K562 (cell line): ENCODE measurements around the gene DIP2A. TPM values are rescaled to one million over a fixed set of nuclear protein-coding genes. Genes with fewer than 3 reads are reported as not detected.
A peak's percentile ranks its signal among the peaks of the same experiment; 100 is the strongest.

Source experiments
- ATAC-seq: fragments of 200-7000 bp; cut with Tn5 transposase; 3 replicates; pipeline ENCODE4 v1.9.1; 2020; ENCODE audit warnings: moderate library complexity
- BruUV-seq: library from RNA; stranded (reverse); fragments of 400-500 nt; replicated peaks from 2 replicates; lab custom pipeline; 2021; lab: Mats Ljungman, UMichigan
- CTCF ChIA-PET: fragments of 300-600 bp; formaldehyde crosslinking; extraction: SDS; loops from one replicate; lab custom pipeline; 2021; ENCODE audit warnings: low intra/inter-chr PET ratio; lab: Yijun Ruan, JAX
- POLR2A ChIA-PET: fragments of 300-600, 350-650 bp; sonication (Branson Sonifier 250); formaldehyde crosslinking; extraction: SDS; loops from one replicate; lab custom pipeline; 2021; ENCODE audit warnings: antibody characterized with exemption, inconsistent platforms; lab: Yijun Ruan, JAX
- DNase-seq, 4 experiments: peaks; one replicate each; pipeline versions ENCODE4 v3.0.0 to v3.0.0-alpha.2; 2011 to 2018; ENCODE audit warnings: low spot score in 3 of 4, mixed read lengths in 3 of 4; ENCODE audit errors: extremely low read depth in 1 of 4
- FAIRE-seq: peaks from 2 replicates; lab custom pipeline; 2011; peaks lifted over from hg19 to GRCh38; lab: Jason Lieb, UNC
- H2AFZ ChIP-seq: 2 replicates; pipeline ENCODE4 v1.6.0; 2011; ENCODE audit warnings: low read depth, low read length, control low read depth, inconsistent platforms
- H3K27ac ChIP-seq: fragments of 200-600 bp; 3 replicates; pipeline ENCODE4 v1.8.0; 2011; ENCODE audit warnings: low read depth, mild to moderate bottlenecking, control low read depth, inconsistent platforms, low read length, moderate library complexity, mixed read lengths; ENCODE audit errors: extremely low read depth
- H3K27me3 ChIP-seq, 2 experiments: fragments of 300-600 bp in 1 of 2; 2 replicates in 1 of 2; 3 replicates in 1 of 2; pipeline versions ENCODE4 v1.6.0 to v1.8.0; 2011; ENCODE audit warnings: inconsistent platforms in 2 of 2, low read length in 2 of 2, mild to moderate bottlenecking in 1 of 2, mixed read lengths in 1 of 2, moderate library complexity in 1 of 2; ENCODE audit not compliant: control insufficient read depth in 2 of 2, insufficient read depth in 2 of 2
- H3K36me3 ChIP-seq: fragments of 300-600 bp; 3 replicates; pipeline ENCODE4 v1.8.0; 2011; ENCODE audit warnings: mild to moderate bottlenecking, low read length, inconsistent platforms; ENCODE audit not compliant: control insufficient read depth, insufficient read depth
- H3K4me1 ChIP-seq, 2 experiments: fragments of 200-600 bp in 1 of 2; replicated peaks in 1 of 2; 2 replicates in 1 of 2; 3 replicates in 1 of 2; pipeline versions ENCODE4 v1.5.1 to v1.8.0; 2011; ENCODE audit warnings: inconsistent platforms in 2 of 2, low read length in 2 of 2, mild to moderate bottlenecking in 1 of 2, mixed read lengths in 1 of 2, moderate library complexity in 1 of 2; ENCODE audit not compliant: control insufficient read depth in 2 of 2, insufficient read depth in 2 of 2
- H3K4me2 ChIP-seq: 2 replicates; pipeline ENCODE4 v1.6.1; 2011; ENCODE audit warnings: low read length, control low read depth, inconsistent platforms, mixed read lengths; ENCODE audit not compliant: insufficient read depth
- H3K4me3 ChIP-seq: fragments of 200-600 bp; sonication (generic), shearing (Covaris generic); 2 replicates; pipeline ENCODE4 v1.5.1; 2016; ENCODE audit warnings: control low read depth, inconsistent platforms
- H3K79me2 ChIP-seq: fragments of 200-600 bp; 3 replicates; pipeline ENCODE4 v1.8.0; 2011; ENCODE audit warnings: low read length, inconsistent platforms; ENCODE audit not compliant: control insufficient read depth, insufficient read depth
- H3K9ac ChIP-seq, 2 experiments: 2 replicates each; pipeline versions ENCODE4 v1.6.0 to v1.6.1; 2011; ENCODE audit warnings: low read depth in 2 of 2, low read length in 2 of 2, control low read depth in 1 of 2, inconsistent platforms in 1 of 2, mild to moderate bottlenecking in 1 of 2, mixed read lengths in 1 of 2; ENCODE audit not compliant: insufficient read depth in 1 of 2
- H3K9me1 ChIP-seq: one replicate; pipeline ENCODE4 v1.6.0; 2011; ENCODE audit warnings: inconsistent platforms, mild to moderate bottlenecking, low read length, moderate library complexity; ENCODE audit not compliant: control insufficient read depth, insufficient read depth
- H3K9me3 ChIP-seq: replicated peaks from 2 replicates; pipeline ENCODE4 v1.5.1; 2011; ENCODE audit warnings: low read depth, low read length, inconsistent platforms; ENCODE audit not compliant: control insufficient read depth, insufficient read depth
- H4K20me1 ChIP-seq: replicated peaks from 2 replicates; pipeline ENCODE4 v1.6.1; 2011; ENCODE audit warnings: low read length, inconsistent platforms, mixed read lengths; ENCODE audit not compliant: control insufficient read depth, insufficient read depth
- JUNB ChIP-seq: fragments of 450-650 bp; formaldehyde crosslinking; conservative IDR thresholded peaks from 2 replicates; pipeline ENCODE4 v1.4.0; 2020; ENCODE audit warnings: mild to moderate bottlenecking
- NFIC ChIP-seq: fragments of 450-650 bp; IDR thresholded peaks from 2 replicates; pipeline ENCODE4 v1.6.1; 2017; ENCODE audit warnings: mild to moderate bottlenecking, inconsistent platforms
- POLR2AphosphoS5 ChIP-seq: IDR thresholded peaks from 2 replicates; pipeline ENCODE4 v1.6.1; 2011; ENCODE audit warnings: mild to moderate bottlenecking, low read depth, low read length, moderate library complexity; ENCODE audit not compliant: control insufficient read depth, insufficient read depth
- SNIP1 ChIP-seq: fragments of 450-650 bp; IDR thresholded peaks from 2 replicates; pipeline ENCODE4 v1.7.1; 2017; ENCODE audit warnings: low read depth, mild to moderate bottlenecking
- ZNF655 ChIP-seq: fragments of 250-450 bp; sonication (Bioruptor Pico); IDR thresholded peaks from 2 replicates; pipeline ENCODE4 v1.5.0; 2021
- WGBS: fragments of 100-300 bp; shearing (Covaris generic); methylation state at CpG from one replicate; pipeline ENCODE4 v1.1.6; 2016; ENCODE audit warnings: low coverage, mixed read lengths; ENCODE audit not compliant: insufficient coverage; ENCODE audit errors: missing lambda C conversion rate; 5-methylcytosine and 5-hydroxymethylcytosine counted together
- in situ Hi-C: fragments of 300-500 bp; cut with MboI; formaldehyde crosslinking; loops from 4 replicates; pipeline ENCODE4 v1.15.0; 2018; ENCODE audit warnings: inconsistent platforms, mixed read lengths
- intact Hi-C: fragments of 100-400 bp; cut with micrococcal nuclease; formaldehyde crosslinking; loops from 2 replicates; pipeline ENCODE4 v1.14.2; 2022
- polyA plus RNA-seq, 8 experiments: library from polyadenylated mRNA; depleted of rRNA in 4 of 8; stranded (reverse) in 5 of 8; unstranded in 3 of 8; fragments of >200 nt; fragmentation: Nextera tagmentation in 2 of 8; fragmentation: Illumina TruSeq in 1 of 8; extraction: Ambion mirVana in 2 of 8; extraction: Trizol in 1 of 8; gene quantifications; 2 replicates each; pipeline versions ENCODE4 v1.2.1 to v1.2.3, GENCODE V29; 2011 to 2014; ENCODE audit warnings: inconsistent platforms in 1 of 8, missing spikeins in 1 of 8
- total RNA-seq, 7 experiments: library from RNA; depleted of rRNA in 6 of 7; stranded (reverse); fragments of >200 nt in 6 of 7; fragmentation: Illumina TruSeq in 2 of 7; extraction: Trizol in 2 of 7; gene quantifications; 2 replicates each; pipeline versions ENCODE4 v1.2.1 to v1.2.3, GENCODE V29; 2011 to 2021; ENCODE audit warnings: low replicate concordance in 1 of 7
- TF ChIP-seq, protein P1 (sequence below): fragments of 200-800 bp; sonication (Bioruptor generic); IDR thresholded peaks from 2 replicates; pipeline ENCODE4 v1.6.1; 2016; ENCODE audit warnings: missing genetic modification characterization, missing compliant biosample characterization

DIP2A gene
- total and polyA plus RNA-seq, 9 of the 15 experiments (the other 6 are each of a cell fraction or from before 2014, with no cell fraction given): 4.3 to 34.5 (median 20.3) TPM

- no peak overlapping the region for H3K4me2 ChIP-seq
- H3K9me1 ChIP-seq: no peaks in the 10 kb centered on the region
- no peak for DNase-seq
- intact Hi-C loops: loop anchor here (5.0 to 10.0 kb wide), 2 partner anchors 168 to 230 kb away; partner anchors contain the start of genes LSS, MCM3AP and YBEY
- no peaks in the 10 kb centered on the region for H3K27me3 ChIP-seq
- peaks cover 28 to 29% of the 10 kb centered on the region in 2 experiments for H3K4me1 ChIP-seq
- peaks cover 35% of the 10 kb centered on the region for H3K36me3 ChIP-seq
- FAIRE-seq: no peak
- WGBS: 77% methylated on average over 4 of the region's 4 CpGs
- H3K4me3 ChIP-seq: no peak overlapping the region
- no peak overlapping the region for H3K27ac ChIP-seq
- H4K20me1 ChIP-seq: no peaks in the 10 kb centered on the region
- in situ Hi-C loops: no loop called here
- no TSS peak for BruUV-seq
- no peak overlapping the region for H3K9ac ChIP-seq
- POLR2A ChIA-PET: interaction anchor here (0.7 to 1.9 kb wide), 5 partner anchors 14 to 44 kb away, joined by 3 to 7 read pairs (median 4); no protein-coding TSS in a partner anchor
- TF ChIP-seq, protein P1, sequence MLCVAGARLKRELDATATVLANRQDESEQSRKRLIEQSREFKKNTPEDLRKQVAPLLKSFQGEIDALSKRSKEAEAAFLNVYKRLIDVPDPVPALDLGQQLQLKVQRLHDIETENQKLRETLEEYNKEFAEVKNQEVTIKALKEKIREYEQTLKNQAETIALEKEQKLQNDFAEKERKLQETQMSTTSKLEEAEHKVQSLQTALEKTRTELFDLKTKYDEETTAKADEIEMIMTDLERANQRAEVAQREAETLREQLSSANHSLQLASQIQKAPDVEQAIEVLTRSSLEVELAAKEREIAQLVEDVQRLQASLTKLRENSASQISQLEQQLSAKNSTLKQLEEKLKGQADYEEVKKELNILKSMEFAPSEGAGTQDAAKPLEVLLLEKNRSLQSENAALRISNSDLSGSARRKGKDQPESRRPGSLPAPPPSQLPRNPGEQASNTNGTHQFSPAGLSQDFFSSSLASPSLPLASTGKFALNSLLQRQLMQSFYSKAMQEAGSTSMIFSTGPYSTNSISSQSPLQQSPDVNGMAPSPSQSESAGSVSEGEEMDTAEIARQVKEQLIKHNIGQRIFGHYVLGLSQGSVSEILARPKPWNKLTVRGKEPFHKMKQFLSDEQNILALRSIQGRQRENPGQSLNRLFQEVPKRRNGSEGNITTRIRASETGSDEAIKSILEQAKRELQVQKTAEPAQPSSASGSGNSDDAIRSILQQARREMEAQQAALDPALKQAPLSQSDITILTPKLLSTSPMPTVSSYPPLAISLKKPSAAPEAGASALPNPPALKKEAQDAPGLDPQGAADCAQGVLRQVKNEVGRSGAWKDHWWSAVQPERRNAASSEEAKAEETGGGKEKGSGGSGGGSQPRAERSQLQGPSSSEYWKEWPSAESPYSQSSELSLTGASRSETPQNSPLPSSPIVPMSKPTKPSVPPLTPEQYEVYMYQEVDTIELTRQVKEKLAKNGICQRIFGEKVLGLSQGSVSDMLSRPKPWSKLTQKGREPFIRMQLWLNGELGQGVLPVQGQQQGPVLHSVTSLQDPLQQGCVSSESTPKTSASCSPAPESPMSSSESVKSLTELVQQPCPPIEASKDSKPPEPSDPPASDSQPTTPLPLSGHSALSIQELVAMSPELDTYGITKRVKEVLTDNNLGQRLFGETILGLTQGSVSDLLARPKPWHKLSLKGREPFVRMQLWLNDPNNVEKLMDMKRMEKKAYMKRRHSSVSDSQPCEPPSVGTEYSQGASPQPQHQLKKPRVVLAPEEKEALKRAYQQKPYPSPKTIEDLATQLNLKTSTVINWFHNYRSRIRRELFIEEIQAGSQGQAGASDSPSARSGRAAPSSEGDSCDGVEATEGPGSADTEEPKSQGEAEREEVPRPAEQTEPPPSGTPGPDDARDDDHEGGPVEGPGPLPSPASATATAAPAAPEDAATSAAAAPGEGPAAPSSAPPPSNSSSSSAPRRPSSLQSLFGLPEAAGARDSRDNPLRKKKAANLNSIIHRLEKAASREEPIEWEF (CRISPR knock-in tag): no peak
- no peak for TF ChIP-seq JUNB (CRISPR knock-in tag)
- no peak for TF ChIP-seq ZNF655
- TF ChIP-seq SNIP1: no peak
- TF ChIP-seq NFIC: peak; percentile 68
- TF ChIP-seq POLR2AphosphoS5: peak; percentile 14; the same call in 1 of the 2 replicates
- H3K9me3 ChIP-seq: no peaks in the 10 kb centered on the region; the same call in 1 of the 2 replicates
- H2AFZ ChIP-seq: no peak overlapping the region
- no peak for ATAC-seq
- CTCF ChIA-PET: no interaction called here
- H3K79me2 ChIP-seq: peaks cover 66% of the 10 kb centered on the region
Measured at GRCh38 chr21:46454634-46455390, 3.9 kb upstream of the DIP2A start.
